GM18909 (cell line): Measurements from ENCODE around the gene ERBB4.
"Not testable (repeated sequence)": the region's sequence is repeated elsewhere in the genome, so short reads cannot be mapped to it uniquely, and the experiment has no call there.

Source experiments
- ATAC-seq: cut with Tn5 transposase; IDR thresholded peaks from one replicate; pipeline ENCODE4 v1.9.1; 2021; ENCODE audit warnings: mild to moderate bottlenecking; ENCODE audit not compliant: unreplicated experiment, poor library complexity

ERBB4 gene

DNA sequence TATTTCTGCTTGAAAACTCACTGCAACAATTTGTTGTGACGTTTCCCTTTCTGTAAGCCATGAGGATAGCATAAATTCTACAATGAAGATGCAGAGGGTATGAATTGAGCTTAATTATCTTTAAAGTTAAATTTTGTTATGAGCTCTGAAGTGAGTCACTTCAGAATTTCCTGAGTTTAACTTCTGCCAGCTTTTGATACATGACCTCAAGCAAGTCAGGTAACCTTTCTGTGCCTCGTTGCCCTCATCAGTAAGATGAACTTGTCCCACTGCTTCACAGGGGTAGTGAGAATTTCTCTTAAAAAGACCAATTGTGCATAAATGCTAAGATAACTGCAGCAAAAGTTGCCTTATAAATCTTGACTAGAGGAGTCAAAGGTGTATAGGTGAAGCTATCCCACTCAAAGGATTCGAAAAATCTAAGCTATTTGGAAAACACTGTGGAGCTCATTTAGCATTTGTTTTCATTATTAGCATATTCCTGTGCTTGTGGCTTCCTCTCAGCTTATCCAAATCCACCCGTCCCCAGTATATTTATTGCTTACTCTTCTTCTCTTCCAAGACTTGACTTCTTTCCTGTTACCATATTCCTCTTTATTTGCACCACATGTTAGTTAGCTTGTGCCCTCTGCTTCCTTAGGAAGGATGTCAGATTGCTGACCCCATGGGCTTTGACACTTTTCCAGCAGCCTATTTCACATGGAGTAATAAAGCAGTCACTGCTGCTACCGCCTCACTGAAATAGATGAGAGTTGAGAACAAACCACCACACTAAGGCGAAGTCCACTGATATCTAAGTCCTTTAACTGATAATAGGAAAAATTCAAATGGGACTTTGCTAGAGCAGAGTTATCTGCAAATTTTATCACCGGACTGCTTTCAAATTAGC is 428.6 kb downstream of the ERBB4 start:
- no peak for ATAC-seq

DNA sequence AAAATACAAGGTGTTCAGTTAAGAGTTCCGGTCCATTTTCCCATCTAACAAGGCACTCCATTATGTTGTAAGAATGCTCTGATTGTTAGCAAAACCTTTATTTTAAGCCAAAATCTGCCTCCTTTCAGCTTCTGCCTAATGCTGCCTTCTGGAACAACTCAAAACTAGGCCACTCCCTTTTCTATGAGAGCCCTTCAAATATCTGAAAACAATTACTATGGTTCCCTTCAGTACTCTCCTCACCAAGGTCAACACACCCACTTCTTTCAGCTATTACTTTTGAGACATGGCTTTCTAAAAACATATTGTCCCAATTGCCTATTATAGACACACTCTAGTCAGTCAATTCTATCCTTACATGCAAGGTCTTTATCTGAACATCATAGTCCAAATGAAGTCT is 429.4 kb downstream of the ERBB4 start:
- no peak for ATAC-seq

DNA sequence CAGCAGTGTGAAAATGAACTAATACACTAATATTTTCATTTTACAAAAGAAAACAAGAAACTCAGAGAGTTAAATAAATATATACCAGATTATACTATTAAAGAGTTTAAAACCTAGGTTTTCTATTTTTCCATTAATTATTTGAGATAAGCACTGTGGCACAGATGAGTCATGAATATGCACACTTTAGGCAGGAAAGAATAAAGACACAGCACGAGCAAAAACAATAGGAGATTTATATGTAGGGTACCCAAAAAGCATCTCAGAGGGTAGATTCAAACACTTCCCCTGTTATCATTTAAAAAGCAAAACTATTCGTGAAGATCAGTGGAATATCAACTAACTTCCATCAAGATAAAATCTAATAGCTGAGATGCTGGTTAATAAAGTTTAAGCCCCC is 430.6 kb downstream of the ERBB4 start:
- no peak for ATAC-seq

DNA sequence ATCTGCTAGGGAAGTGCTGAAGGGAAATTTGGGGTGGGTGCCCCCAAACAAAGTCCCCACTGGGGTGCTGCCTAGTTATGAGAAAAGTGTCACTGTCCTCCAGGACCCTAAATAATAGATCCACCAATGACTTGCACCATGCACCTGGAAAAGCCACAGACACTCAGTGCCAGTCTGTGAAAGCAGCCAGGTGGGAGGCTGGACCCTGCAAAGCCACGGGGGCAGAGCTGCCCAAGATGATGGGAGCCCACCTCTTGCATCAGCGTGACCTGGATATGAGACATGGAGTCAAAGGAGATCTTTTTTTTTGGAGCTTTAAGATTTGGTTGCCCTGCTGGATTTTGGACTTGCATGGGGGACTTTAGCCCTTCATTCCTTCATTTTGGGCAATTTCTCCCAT is 431.6 kb downstream of the ERBB4 start:
- no peak for ATAC-seq

GRCh38 chr2:212106536-212106935 is 432.1 kb downstream of the ERBB4 start:
- not testable (repeated sequence) for ATAC-seq

- no peak for ATAC-seq
These were observed 438.9 kb downstream of the ERBB4 start for GRCh38 chr2:212099658-212100057.

GRCh38 chr2:212098966-212099365 is 439.6 kb downstream of the ERBB4 start:
- ATAC-seq: no peak

- no peak for ATAC-seq
These were observed 441.6 kb downstream of the ERBB4 start for GRCh38 chr2:212097001-212097400.

DNA sequence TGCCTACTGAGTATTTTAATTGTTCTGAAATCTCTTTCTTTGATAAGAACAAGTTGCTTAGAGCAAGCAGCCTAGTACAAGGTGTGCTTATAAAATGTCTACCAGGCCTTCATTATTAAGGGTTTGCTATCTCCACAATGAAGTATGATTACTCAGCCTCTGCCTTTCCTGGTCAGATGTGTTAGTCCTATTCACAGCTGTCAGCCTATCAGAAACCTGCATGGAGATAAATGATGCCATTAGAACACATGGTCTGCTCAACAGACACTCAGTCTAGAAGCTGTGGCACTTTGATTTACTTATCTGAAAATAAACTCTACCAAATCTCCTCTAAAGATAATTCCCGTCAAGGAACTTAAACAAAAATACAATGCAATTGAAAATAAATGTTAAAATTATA is 448.7 kb downstream of the ERBB4 start:
- no peak for ATAC-seq

DNA sequence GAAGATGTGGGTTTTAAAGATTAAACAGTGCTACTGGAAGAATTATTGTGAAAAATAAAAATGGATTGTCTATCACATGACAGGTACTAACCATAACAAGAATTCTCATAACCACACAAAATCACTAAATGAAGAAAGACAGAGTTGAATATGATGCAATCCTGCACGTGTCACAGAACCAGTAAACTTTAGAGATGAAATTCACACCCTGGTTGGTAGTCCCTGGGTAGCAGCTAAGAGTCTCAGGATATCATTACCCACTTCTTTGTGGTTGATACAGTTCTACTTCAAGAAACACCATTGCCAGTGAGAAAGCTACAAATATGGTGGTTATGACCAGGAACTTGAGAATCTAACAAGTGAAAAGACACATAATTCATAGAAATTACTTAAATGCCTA is 450.2 kb downstream of the ERBB4 start:
- no peak for ATAC-seq

GRCh38 chr2:212083492-212083891 is 455.1 kb downstream of the ERBB4 start:
- ATAC-seq: no peak

- peak; percentile 82 for ATAC-seq
These were observed 460.5 kb downstream of the ERBB4 start for GRCh38 chr2:212078103-212078502.

- ATAC-seq: peak; percentile 55
These were observed 462.1 kb downstream of the ERBB4 start for GRCh38 chr2:212076456-212076855.

GRCh38 chr2:212073360-212073759 is 465.2 kb downstream of the ERBB4 start:
- no peak for ATAC-seq

DNA sequence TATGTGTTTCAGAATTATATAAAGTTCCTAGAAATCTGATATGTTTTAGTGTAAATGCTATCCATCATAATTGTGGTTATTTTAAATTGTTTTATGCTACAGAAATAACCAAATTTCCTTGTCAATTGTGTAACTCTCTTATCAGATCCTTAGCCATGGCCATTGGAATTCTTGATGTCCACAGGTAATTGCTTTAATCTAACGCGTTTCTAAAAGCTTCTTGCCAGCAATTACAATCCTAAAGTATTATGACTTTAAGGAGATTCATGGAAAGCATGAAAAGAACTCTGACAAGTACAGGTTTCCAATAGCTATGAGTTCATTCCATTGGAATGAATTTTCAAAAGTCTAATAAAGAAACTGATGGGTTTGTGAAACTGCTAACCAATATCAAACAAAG is 472.1 kb downstream of the ERBB4 start:
- no peak for ATAC-seq

DNA sequence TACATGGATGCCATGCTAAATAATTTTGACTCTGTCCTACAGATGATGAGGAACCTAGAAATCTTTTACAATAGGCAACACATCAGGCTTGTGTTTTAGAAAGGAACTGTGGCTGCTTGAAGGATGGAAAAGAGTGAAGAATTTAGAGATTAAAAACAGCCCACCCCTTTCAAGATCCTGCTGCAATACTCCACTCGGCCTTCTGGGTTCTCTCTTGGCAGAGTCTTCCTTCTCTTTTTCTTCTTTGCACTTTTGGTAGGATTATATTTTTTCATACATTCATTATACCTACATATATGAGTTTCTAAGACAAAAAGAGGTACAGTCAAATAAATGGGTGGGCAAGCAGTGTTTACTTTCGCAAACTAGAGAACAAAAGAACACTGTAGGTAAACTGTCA is 474.3 kb downstream of the ERBB4 start:
- no peak for ATAC-seq

DNA sequence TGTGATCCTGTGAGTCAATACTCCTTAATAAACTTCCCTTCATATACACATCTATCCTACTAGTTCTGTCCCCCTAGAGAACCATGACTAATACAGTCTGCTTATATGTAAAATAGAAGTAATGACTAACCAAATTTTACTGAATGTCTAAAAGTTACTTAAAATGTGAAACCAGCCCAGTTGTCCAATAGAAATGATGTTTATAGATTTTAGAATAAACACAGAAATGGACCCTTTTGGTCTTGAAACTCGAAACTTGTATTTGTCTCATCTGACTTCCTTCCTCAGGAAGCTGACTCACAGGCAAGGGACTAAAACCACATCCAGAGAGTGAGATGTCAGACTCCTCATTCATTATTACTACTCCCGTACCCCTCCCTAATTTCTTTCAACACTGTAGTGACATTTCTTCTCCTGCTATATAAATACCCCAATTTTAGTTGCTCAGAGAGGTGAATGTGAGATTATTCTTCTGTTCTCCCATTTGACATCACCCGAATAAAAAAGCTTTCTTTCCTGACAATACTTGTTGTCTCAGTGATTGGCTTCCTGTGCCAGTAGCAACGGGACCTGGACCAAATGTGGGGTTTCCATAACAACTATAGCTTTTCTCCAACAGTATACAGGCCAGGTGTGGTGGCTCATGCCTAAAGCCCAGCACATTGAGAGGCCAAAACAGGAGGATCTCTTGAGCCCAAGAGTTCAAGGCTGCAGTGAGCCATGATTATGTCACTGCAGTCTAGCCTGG is 486.0 kb downstream of the ERBB4 start:
- ATAC-seq: peak; percentile 58

DNA sequence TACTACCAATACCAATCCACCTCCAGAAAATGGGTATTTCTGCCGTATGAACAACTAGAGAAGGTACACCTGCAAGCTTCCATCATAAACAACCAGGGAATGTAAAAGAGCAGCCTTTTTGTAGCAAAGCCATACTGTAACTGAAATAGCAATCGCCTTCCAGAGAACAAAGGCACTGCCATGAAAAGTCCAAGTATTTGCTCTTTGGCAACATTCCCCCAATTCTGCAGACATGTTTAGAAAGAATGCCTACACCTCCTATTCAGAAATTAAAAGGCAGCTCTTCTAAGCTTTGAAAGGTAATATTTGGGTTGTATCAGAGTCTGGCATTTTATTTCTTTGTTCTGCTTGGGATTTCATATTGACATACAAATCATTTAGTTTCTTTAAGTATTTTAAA is 487.7 kb downstream of the ERBB4 start:
- no peak for ATAC-seq

GRCh38 chr2:212042562-212042961 is 496.0 kb downstream of the ERBB4 start:
- no peak for ATAC-seq

DNA sequence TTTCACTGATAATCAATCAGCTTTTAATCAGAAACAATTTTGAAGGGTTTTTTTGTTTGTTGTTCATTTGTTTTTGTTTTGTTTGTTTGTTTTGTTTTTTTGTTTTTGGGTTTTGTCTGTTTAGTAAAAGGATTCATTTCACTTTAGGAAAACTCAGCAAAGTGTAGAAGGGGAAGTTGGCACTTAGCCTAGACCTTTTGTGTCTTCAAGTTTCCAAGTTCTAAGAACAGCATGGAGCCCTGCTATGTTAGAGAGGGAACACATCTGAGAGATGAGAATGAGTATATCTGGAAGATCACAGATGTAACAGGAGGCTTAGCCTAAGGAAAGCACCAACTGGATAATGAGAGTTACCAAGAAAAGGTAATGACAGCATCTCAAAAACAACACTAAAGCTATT is 501.5 kb downstream of the ERBB4 start:
- no peak for ATAC-seq

DNA sequence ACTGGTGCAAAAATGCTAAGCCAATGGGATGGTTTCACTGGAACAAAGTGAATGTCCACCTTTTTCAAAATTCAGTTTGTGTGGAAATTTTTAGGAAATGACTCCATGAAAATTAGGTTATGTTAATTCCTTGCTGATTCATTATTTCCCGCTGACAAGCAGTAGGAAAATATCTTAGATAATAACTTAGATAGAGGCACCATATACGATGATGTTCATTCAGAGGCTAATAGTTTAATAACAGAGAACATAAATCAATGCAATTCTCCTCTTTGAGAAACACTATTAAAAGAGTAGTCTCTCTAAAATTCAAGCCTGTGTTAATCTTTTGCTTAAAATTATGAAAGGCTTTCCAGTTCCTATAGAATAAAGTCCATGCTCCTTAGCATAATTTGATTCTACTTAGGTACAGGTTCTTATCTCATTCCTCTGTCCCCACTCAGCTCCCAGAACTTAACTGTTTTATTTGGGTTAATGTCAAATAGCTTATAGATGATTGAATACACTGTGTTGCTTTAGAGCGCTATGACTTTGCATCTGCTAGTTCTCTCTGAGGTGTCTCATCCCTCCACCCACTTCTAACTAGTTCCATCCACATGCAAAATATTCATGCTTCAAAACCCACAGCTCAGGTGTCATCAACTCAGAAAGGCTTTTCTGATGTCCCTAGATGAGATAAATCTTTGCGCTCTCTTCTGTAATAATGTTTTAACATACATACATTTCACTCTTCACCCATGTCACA is 503.6 kb downstream of the ERBB4 start:
- ATAC-seq: no peak
